OCI-LY1 (cell line): ENCODE data around the gene PCDHGB2.
"Not testable (repeated sequence)": the region's sequence is repeated elsewhere in the genome, so short reads cannot be mapped to it uniquely, and the experiment has no call there.

Experiments used
- H2AFZ ChIP-seq: fragments of 200-600 bp; sonication (generic), shearing (Covaris generic); 2 replicates; pipeline ENCODE4 v1.6.0; 2014; ENCODE audit warnings: antibody characterized with exemption, mild to moderate bottlenecking, low read length
- H3F3A ChIP-seq: fragments of 200-600 bp; sonication (generic), shearing (Covaris generic); 2 replicates; pipeline ENCODE4 v1.6.0; 2014; ENCODE audit warnings: mild to moderate bottlenecking, antibody characterized with exemption, low read length, moderate library complexity; ENCODE audit not compliant: insufficient read depth
- H3K27ac ChIP-seq: fragments of 200-600 bp; sonication (generic); 2 replicates; pipeline ENCODE4 v1.5.1; 2014; ENCODE audit warnings: low read length, mixed run types, mild to moderate bottlenecking, low read depth; ENCODE audit not compliant: poor library complexity, severe bottlenecking
- H3K27me3 ChIP-seq: fragments of 200-600 bp; sonication (generic); 2 replicates; pipeline ENCODE4 v1.6.0; 2014; ENCODE audit warnings: antibody characterized with exemption, mild to moderate bottlenecking, low read length, moderate library complexity; ENCODE audit not compliant: insufficient read depth
- H3K36me3 ChIP-seq: fragments of 200-600 bp; sonication (generic); 2 replicates; pipeline ENCODE4 v1.6.1; 2014; ENCODE audit warnings: mild to moderate bottlenecking, antibody characterized with exemption, low read length, moderate library complexity, mixed read lengths; ENCODE audit not compliant: insufficient read depth
- H3K4me1 ChIP-seq: fragments of 200-600 bp; sonication (generic); 2 replicates; pipeline ENCODE4 v1.5.1; 2014; ENCODE audit warnings: mild to moderate bottlenecking, low read length, moderate library complexity; ENCODE audit not compliant: insufficient read depth, severe bottlenecking
- H3K4me2 ChIP-seq: fragments of 200-600 bp; sonication (generic), shearing (Covaris generic); 2 replicates; pipeline ENCODE4 v1.6.1; 2014; ENCODE audit warnings: low read length
- H3K4me3 ChIP-seq: fragments of 200-600 bp; sonication (generic); 2 replicates; pipeline ENCODE4 v1.5.1; 2014; ENCODE audit warnings: low read length, low read depth, mild to moderate bottlenecking, mixed read lengths; ENCODE audit not compliant: poor library complexity, severe bottlenecking
- H3K79me2 ChIP-seq: fragments of 200-600 bp; shearing (Covaris generic); 2 replicates; pipeline ENCODE4 v1.6.1; 2016; ENCODE audit warnings: mixed run types, low read length, mixed read lengths; ENCODE audit not compliant: insufficient read depth
- H3K9ac ChIP-seq: fragments of 200-600 bp; sonication (generic), shearing (Covaris generic); 2 replicates; pipeline ENCODE4 v1.6.1; 2014; ENCODE audit warnings: mild to moderate bottlenecking, low read length, mixed read lengths
- H3K9me2 ChIP-seq: fragments of 200-600 bp; sonication (generic), shearing (Covaris generic); 2 replicates; pipeline ENCODE4 v1.6.1; 2014; ENCODE audit warnings: low read depth, mild to moderate bottlenecking, low read length, mixed read lengths
- H3K9me3 ChIP-seq: fragments of 200-600 bp; shearing (Covaris generic); 2 replicates; pipeline ENCODE4 v1.6.1; 2014; ENCODE audit warnings: low read length, mixed read lengths
- H4K20me1 ChIP-seq: fragments of 200-600 bp; sonication (generic), shearing (Covaris generic); 2 replicates; pipeline ENCODE4 v1.6.0; 2016; ENCODE audit warnings: mild to moderate bottlenecking, low read length; ENCODE audit not compliant: insufficient read depth
- CTCF ChIP-seq: fragments of 200-600 bp; sonication (generic), shearing (Covaris generic); IDR thresholded peaks from 2 replicates; pipeline ENCODE4 v1.5.1; 2017; ENCODE audit warnings: mild to moderate bottlenecking, antibody characterized with exemption, low read length, moderate library complexity, mixed read lengths
- EZH2 ChIP-seq: fragments of 200-600 bp; sonication (generic), shearing (Covaris generic); IDR thresholded peaks from 2 replicates; pipeline ENCODE4 v1.8.0; 2017; ENCODE audit warnings: borderline replicate concordance, mixed run types, mild to moderate bottlenecking, antibody characterized with exemption, low read length, moderate library complexity, mixed read lengths

The PCDHGB2 gene

GRCh38 chr5:141343242-141343952, 16.4 kb upstream of the PCDHGB2 start, which contains the start of gene PCDHGA3:
PCDHGA3 (plus strand) TSS chr5:141343829; CDS start chr5:141344034, 205 bp downstream.
- TF ChIP-seq CTCF (peak; percentile 21; the same call in 1 of the 2 replicates), EZH2 (no peak)
- Histone ChIP-seq H3K4me3 (no peak within 1 kb of the TSS), H4K20me1 (no peaks in the 10 kb centered on the region), H3K9me2 (no peaks in the 10 kb centered on the region), H3K4me2 (no peak within 1 kb of the TSS), H3K27me3 (no peaks in the 10 kb centered on the region), H3K9ac (no peak within 1 kb of the TSS), H3K4me1 (no peaks in the 10 kb centered on the region), H3K27ac (no peak within 1 kb of the TSS), H3K79me2 (no peaks in the 10 kb centered on the region), H3K9me3 (peaks cover 25% of the 10 kb centered on the region), H3F3A (no peaks in the 10 kb centered on the region), H2AFZ (no peak within 1 kb of the TSS), H3K36me3 (no peaks in the 10 kb centered on the region)

GRCh38 chr5:141343953-141344463, 15.8 kb upstream of the PCDHGB2 start:
- H3K4me1 ChIP-seq: no peaks in the 10 kb centered on the region
- H3K79me2 ChIP-seq: no peaks in the 10 kb centered on the region
- H3K27ac ChIP-seq: no peak overlapping the region
- no peak overlapping the region for H3K4me3 ChIP-seq
- H3K36me3 ChIP-seq: no peaks in the 10 kb centered on the region
- TF ChIP-seq CTCF (no peak), EZH2 (no peak)
- H3K4me2 ChIP-seq: no peak overlapping the region
- peaks cover 19% of the 10 kb centered on the region for H3K9me3 ChIP-seq
- H3K9ac ChIP-seq: no peak overlapping the region
- H3F3A ChIP-seq: no peaks in the 10 kb centered on the region
- no peaks in the 10 kb centered on the region for H3K27me3 ChIP-seq
- H4K20me1 ChIP-seq: no peaks in the 10 kb centered on the region
- H3K9me2 ChIP-seq: no peaks in the 10 kb centered on the region
- no peak overlapping the region for H2AFZ ChIP-seq

GRCh38 chr5:141345327-141345726, 14.5 kb upstream of the PCDHGB2 start:
- no peak overlapping the region for H2AFZ ChIP-seq
- no peak overlapping the region for H3K4me3 ChIP-seq
- peaks cover under 1% of the 10 kb centered on the region for H3K4me1 ChIP-seq
- no peak overlapping the region for H3K4me2 ChIP-seq
- no peaks in the 10 kb centered on the region for H3F3A ChIP-seq
- H3K27me3 ChIP-seq: no peaks in the 10 kb centered on the region
- no peaks in the 10 kb centered on the region for H3K9me2 ChIP-seq
- no peaks in the 10 kb centered on the region for H3K36me3 ChIP-seq
- no peaks in the 10 kb centered on the region for H3K79me2 ChIP-seq
- no peak overlapping the region for H3K27ac ChIP-seq
- H3K9me3 ChIP-seq: peaks cover 12% of the 10 kb centered on the region; the same call in 1 of the 2 replicates
- TF ChIP-seq CTCF: no peak
- no peak for TF ChIP-seq EZH2
- no peak overlapping the region for H3K9ac ChIP-seq
- no peaks in the 10 kb centered on the region for H4K20me1 ChIP-seq

- peaks cover 16% of the 10 kb centered on the region; the same call in 1 of the 2 replicates for H3K9me3 ChIP-seq
- H3K4me2 ChIP-seq, H3K27me3 ChIP-seq: not testable (repeated sequence)
Observed at GRCh38 chr5:141346017-141346416, 13.8 kb upstream of the PCDHGB2 start.

More at GRCh38 chr5:141346017-141346416, 13.8 kb upstream of the PCDHGB2 start:
- not testable (repeated sequence) for H3K4me3 ChIP-seq, H3K9ac ChIP-seq, H3K27ac ChIP-seq, H3F3A ChIP-seq, H3K79me2 ChIP-seq, H4K20me1 ChIP-seq, H3K9me2 ChIP-seq, H3K4me1 ChIP-seq, H2AFZ ChIP-seq, H3K36me3 ChIP-seq
